GM12872 (cell line): ENCODE data around the gene SLC9A8.

Experiments
- CTCF ChIP-seq: IDR thresholded peaks from 3 replicates; pipeline ENCODE4 v1.5.1; 2011; ENCODE audit warnings: low read depth, mild to moderate bottlenecking, low read length, moderate library complexity; ENCODE audit not compliant: insufficient read depth

The SLC9A8 gene

DNA sequence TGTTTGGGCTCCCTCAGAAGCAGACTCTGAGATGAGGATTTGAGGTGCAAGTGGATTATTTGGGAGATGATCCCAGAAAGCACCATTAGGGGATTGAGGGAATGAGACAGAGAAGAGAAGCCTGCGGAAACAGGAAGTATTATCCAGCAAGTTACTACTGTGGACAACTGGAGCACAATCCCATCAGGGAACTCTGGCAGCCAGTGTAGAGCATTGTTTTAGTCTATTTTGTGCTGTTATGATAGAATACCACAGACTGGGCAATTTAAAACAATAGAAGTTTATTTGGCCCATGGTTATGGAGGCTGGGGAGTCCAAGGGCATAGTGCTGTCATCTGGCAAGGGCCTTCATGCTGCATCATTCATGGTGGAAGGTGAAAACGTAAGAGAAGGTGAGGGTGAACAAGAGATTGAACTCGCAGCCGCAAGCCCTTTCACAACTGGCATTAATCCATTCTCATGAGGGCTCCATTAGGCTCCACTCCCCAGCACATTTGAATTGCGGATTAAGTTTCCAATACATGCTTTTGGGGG is 43.5 kb upstream of the SLC9A8 start:
- no peak for TF ChIP-seq CTCF

DNA sequence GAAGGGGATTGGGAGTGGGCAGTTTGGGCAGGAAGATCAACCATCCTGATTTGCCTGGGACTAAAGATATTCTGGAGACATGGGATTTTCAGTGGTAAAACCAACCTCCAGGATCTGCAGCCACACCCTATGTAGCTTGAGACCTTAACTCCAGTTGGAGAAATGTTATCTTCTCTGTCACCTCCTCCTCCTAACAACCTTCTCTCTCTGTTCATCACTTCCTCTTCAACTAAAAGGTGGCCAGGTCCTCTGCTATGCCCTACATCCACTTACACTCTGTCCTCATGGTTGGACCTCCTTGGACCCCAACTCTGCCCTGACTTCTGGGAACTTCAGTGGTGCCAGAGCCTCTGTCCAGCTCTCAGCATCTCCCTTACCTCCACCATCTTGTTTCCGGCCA is 42.0 kb upstream of the SLC9A8 start:
- TF ChIP-seq CTCF = no peak

DNA sequence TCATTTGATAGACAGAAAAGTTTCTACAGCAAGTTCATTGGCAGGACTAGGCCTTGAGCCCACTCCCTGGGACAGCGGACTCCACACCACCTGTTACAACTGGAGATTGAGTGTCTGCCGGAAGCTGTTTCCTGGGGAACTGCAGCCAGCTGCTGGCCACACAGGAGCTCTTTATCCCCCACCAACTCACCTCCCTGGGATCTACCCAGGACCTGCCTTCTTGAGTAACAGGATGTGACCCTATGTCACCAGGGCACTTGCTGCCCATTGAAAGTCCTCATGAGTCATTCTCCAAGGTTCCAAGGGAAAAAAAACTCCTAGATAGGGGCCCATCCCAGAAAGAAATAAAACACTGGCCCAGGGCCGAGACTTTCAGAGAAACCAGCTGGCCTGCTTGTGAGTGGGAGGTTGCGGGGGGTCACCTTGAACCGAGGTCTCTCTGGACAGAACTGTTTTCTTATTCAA is 37.4 kb upstream of the SLC9A8 start:
- TF ChIP-seq CTCF = no peak

- TF ChIP-seq CTCF = no peak
These were observed 32.7 kb upstream of the SLC9A8 start for GRCh38 chr20:49779972-49780371.

GRCh38 chr20:49781676-49782075 is 31.0 kb upstream of the SLC9A8 start:
- TF ChIP-seq CTCF = no peak

DNA sequence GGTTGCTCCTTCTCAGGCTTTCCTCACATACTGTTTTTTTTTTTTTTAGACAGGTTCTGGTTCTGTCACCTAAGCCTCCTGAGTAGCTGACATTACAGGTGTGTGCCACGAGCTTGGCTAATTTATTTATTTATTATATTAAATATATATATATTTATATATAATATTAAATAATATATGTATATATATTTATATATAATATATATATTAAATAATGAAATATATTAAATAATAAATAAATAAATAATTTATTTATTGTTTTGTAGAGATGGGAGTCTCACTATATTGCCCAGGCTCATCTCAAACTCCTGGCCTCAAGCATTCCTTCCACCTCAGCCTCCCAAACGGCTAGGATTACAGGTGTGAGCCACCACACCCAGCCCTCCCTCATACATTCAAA is 28.3 kb upstream of the SLC9A8 start:
- no peak for TF ChIP-seq CTCF

DNA sequence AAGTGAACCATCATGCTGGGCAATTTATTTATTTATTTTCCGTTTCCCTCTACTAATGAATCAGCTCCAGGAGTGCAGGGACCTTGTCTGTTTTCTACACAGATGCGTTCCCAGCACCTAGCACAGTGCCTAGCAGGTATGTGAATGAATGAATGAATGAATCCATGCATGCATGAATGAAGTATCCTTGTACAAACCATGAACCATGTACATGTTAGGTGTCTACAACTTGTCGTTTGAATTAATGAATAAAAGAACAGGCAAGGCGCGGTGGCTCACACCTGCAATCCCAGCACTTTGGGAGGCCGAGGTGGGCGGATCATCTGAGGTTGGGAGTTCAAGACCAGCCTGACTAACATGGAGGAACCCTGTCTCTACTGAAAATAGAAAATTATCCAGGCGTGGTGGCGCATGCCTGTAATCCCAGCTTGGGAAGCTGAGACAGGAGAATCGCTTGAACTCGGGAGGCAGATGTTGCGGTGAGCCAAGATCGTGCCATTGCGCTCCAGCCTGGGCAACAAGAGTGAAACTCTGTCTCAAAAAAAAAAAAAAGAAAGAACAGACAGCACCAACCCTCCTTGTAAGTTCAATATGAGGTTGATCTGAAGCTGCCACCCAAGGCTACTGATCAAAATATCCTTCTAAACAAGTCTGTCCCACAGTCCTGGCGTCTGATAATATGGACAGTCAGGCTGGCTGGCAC is 27.3 kb upstream of the SLC9A8 start:
- TF ChIP-seq CTCF = no peak
